ENCODE measurements around the gene REPS2.

The REPS2 gene

DNA sequence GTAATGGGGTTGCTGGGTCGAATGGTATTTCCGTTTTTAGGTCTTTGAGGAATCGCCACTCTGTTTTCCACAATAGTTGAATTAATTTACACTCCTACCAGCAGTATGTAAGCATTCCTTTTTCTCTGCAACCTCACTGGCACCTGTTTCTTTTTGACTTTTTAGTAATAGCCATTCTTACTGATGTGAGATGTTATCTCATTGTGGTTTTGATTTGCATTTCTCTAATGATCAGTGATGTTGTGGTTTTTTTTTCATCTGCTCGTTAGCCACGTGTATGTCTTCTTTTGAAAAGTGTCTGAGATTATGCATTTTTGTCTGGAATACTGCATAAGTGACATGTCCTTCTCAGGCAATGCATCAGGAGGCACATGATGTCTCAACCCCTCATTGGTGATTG lies 28.8 kb downstream of the REPS2 start:
- in situ Hi-C loops (cut with MboI; ENCODE audit: low sequenced_read_pairs) = no loop called here
- no peaks in the 10 kb centered on the region for H3K27me3 ChIP-seq (ENCODE audit: low read depth)
- peaks cover 7% of the 10 kb centered on the region; the same call in 1 of the 2 replicates for H3K4me1 ChIP-seq
- no peak overlapping the region for H3K4me3 ChIP-seq
- H3K9me3 ChIP-seq = no peaks in the 10 kb centered on the region
- no peaks in the 10 kb centered on the region for H3K36me3 ChIP-seq (replicated peaks)
- DNase-seq (ENCODE audit: low spot score in 2 of 2) = peak in 1 of 2 experiments; percentile 15

DNA sequence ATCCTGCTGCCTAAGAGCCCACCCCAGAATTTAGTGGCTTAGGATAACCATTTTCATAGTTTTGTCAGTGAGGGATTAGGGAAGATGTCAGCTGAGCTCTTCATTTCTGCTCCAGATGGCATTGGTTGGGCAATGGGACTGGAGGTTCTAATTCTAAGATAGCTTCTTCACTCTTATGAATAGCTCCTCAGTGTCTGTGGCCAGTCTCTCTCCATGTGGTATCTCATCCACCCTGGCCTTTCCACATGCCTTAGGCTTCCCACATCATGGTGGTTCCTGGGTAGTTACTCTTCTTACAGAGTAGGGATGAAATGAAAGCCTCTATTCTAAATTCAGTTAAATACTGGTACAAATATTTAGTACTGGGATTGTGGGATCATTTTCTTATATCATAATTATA lies 31.3 kb downstream of the REPS2 start:
- Histone ChIP-seq H3K36me3 (replicated peaks) (no peaks in the 10 kb centered on the region), H3K4me3 (no peak overlapping the region), H3K4me1 (peaks cover 7% of the 10 kb centered on the region; the same call in 1 of the 2 replicates), H3K9me3 (no peaks in the 10 kb centered on the region), H3K27me3 (ENCODE audit: low read depth) (no peaks in the 10 kb centered on the region)
- in situ Hi-C loops (cut with MboI; ENCODE audit: low sequenced_read_pairs) = no loop called here
- DNase-seq (ENCODE audit: low spot score in 2 of 2) = no peak

DNA sequence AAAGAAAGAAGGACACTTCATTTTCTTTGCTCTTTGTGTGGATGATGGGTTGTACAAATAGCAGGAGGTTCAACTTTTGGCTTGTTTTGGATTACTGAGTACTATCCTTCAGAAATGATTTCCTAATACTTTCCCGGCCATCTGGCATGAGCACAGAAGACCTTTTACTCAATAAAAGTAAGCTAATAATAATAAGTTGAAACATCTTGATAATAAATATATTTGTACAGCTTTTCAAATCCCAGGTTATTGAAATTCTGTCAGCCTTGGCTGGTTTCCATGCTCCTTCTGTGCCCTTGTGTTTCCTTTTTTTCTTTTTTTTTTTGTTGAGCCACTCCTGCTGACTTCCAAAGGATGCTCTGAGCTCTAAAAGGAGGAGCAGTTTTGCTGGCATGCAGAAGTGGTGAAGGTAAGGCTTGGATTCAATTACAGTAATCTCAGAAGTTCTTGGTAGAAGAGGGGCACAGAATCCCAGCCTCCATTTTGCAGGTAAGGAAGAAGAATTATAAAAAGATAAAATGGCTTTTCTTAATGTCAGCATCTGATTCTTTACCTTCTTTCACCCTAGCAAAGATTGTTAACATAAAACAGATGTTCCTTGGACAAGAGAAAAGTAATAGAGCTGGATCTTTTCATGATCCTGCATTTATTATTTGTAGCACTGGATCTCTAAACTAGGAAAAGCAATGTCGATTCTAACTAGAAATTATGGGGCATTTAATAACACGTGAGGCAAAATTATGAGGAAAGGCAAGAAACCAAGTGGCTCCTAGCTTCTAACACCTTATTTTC lies 31.9 kb downstream of the REPS2 start:
- H3K4me1 ChIP-seq = peaks cover 7% of the 10 kb centered on the region; the same call in 1 of the 2 replicates
- in situ Hi-C loops (cut with MboI; ENCODE audit: low sequenced_read_pairs) = no loop called here
- DNase-seq (ENCODE audit: low spot score in 2 of 2) = no peak
- H3K4me3 ChIP-seq = no peak overlapping the region
- H3K27me3 ChIP-seq (ENCODE audit: low read depth) = no peaks in the 10 kb centered on the region
- no peaks in the 10 kb centered on the region for H3K36me3 ChIP-seq (replicated peaks)
- H3K9me3 ChIP-seq = no peaks in the 10 kb centered on the region

DNA sequence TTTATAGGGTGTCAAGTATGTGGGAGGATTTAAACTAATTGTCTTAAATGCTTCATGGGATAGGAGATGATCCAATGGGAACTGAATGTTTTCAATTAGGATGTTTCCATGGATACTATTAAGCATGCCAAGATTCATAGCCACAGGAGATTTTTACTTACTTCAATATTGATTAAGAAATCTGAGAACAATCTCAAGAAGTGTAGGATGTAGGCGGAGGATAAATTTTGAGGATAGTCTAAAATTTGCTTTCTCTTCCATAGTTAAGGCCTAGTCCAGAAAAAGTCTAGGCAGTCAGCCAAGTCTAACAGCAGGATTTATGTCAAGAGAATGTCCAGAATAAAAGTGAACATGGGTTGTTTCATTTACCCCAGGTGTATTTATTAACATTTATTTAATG lies 32.8 kb downstream of the REPS2 start:
- Histone ChIP-seq H3K4me1 (peaks cover 7% of the 10 kb centered on the region; the same call in 1 of the 2 replicates), H3K27me3 (ENCODE audit: low read depth) (no peaks in the 10 kb centered on the region), H3K36me3 (replicated peaks) (no peaks in the 10 kb centered on the region), H3K9me3 (no peaks in the 10 kb centered on the region), H3K4me3 (no peak overlapping the region)
- no peak for DNase-seq (ENCODE audit: low spot score in 2 of 2)
- in situ Hi-C loops (cut with MboI; ENCODE audit: low sequenced_read_pairs) = no loop called here

DNA sequence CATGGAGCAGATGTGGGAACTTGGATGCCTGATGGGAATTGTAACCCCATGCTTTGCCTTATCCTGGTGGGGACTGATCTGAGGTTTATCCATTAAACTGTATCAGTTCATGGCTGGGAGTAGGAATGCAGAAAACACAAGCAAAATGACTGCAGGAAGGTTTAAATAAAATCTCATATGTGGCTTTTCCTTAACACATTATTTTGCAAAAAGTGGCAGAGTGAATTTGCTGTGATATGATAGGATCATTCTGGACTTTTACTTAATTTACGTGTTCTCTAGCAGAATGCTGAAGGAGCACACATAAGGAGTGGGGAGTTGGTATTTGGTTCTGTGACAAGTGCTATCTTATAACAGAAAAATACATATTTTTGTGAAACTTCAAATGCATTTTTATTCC lies 34.8 kb downstream of the REPS2 start:
- Histone ChIP-seq H3K27me3 (ENCODE audit: low read depth) (no peaks in the 10 kb centered on the region), H3K36me3 (replicated peaks) (no peaks in the 10 kb centered on the region), H3K4me1 (no peaks in the 10 kb centered on the region), H3K9me3 (no peaks in the 10 kb centered on the region), H3K4me3 (no peak overlapping the region)
- in situ Hi-C loops (cut with MboI; ENCODE audit: low sequenced_read_pairs) = no loop called here
- DNase-seq (ENCODE audit: low spot score in 2 of 2) = no peak

DNA sequence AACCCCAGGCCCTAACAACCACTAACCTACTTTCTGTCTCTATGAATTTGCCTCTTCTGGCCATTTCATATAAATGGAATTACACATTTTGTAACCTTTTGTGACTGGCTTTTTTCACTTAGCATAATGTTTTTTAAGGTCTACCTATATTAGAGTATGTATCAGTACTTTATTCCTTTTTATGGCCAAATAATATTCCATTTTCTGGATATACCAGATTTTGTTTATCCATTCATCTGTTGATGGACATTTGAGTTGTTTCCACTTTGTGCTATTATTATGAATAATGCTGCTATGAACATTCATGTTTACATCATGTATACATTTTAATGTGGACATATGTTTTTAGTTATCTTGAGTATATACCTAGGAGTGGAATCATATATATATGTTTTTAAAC lies 35.5 kb downstream of the REPS2 start:
- H3K4me3 ChIP-seq = no peak overlapping the region
- no peaks in the 10 kb centered on the region for H3K4me1 ChIP-seq
- DNase-seq (ENCODE audit: low spot score in 2 of 2) = no peak
- no peaks in the 10 kb centered on the region for H3K9me3 ChIP-seq
- in situ Hi-C loops (cut with MboI; ENCODE audit: low sequenced_read_pairs) = no loop called here
- no peaks in the 10 kb centered on the region for H3K36me3 ChIP-seq (replicated peaks)
- no peaks in the 10 kb centered on the region for H3K27me3 ChIP-seq (ENCODE audit: low read depth)

DNA sequence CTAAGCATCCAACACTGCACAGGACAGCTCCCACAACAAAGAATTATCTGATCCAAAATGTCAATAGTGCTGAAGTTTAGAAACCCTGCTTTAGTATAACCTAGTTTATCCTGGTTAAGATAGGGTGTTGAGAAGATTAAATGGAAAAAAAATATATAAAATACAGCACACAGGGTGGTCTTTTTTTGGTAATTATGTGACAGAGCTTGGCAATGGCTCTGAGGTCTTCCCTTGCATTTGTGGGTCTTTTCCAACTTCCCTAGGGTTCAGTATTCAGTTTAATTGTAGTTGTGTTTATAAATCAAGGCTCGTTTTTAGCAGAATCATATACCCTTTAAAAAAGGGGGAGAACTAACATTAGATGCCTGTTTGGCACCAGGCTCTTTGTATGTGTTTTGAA lies 36.6 kb downstream of the REPS2 start:
- Histone ChIP-seq H3K36me3 (replicated peaks) (no peaks in the 10 kb centered on the region), H3K4me1 (no peaks in the 10 kb centered on the region), H3K27me3 (ENCODE audit: low read depth) (no peaks in the 10 kb centered on the region), H3K9me3 (no peaks in the 10 kb centered on the region), H3K4me3 (no peak overlapping the region)
- no peak for DNase-seq (ENCODE audit: low spot score in 2 of 2)
- in situ Hi-C loops (cut with MboI; ENCODE audit: low sequenced_read_pairs) = no loop called here

DNA sequence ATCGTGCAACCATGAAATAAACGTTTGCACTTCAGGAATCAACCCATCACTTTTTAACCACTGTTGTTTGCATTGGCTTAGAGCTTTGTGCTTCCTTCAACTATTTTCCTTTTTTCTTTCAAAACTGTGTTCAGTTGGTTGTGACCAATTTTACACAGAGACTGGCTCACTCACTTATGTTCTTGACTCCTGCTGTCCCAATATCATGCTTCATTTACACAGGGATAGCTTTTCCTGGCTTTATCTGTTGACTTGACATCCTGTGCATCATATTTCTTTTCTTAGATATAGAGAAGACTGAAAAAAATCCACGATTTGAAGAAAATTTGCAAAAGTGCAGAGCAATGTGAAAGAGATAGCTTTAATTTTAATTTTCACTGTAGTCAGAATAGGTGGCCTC lies 38.8 kb downstream of the REPS2 start:
- no peaks in the 10 kb centered on the region for H3K27me3 ChIP-seq (ENCODE audit: low read depth)
- in situ Hi-C loops (cut with MboI; ENCODE audit: low sequenced_read_pairs) = no loop called here
- no peak overlapping the region for H3K4me3 ChIP-seq
- no peak for DNase-seq (ENCODE audit: low spot score in 2 of 2)
- no peaks in the 10 kb centered on the region for H3K9me3 ChIP-seq
- H3K36me3 ChIP-seq (replicated peaks) = no peaks in the 10 kb centered on the region
- H3K4me1 ChIP-seq = no peaks in the 10 kb centered on the region

DNA sequence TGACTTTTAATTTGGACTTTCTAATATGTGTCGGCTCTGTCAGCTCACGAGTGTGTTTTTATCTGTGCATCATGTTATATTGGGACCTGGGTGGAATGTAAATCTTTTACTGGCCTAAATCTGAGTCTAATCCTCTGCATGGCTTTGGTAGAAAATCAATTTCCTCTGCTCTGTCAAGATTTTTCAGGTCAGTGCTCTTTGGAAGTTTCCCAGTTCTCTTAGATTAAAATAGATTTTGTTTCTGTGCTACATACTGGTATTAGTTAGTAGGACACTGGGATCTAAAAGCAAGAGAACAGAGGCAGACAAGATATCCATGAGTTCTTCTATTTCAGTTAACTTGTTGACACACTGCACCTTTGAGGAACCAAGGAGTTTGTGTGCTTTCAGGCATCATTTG lies 39.7 kb downstream of the REPS2 start:
- Histone ChIP-seq H3K4me1 (no peaks in the 10 kb centered on the region), H3K4me3 (no peak overlapping the region), H3K9me3 (no peaks in the 10 kb centered on the region), H3K27me3 (ENCODE audit: low read depth) (no peaks in the 10 kb centered on the region), H3K36me3 (replicated peaks) (no peaks in the 10 kb centered on the region)
- in situ Hi-C loops (cut with MboI; ENCODE audit: low sequenced_read_pairs) = no loop called here
- DNase-seq (ENCODE audit: low spot score in 2 of 2) = no peak

DNA sequence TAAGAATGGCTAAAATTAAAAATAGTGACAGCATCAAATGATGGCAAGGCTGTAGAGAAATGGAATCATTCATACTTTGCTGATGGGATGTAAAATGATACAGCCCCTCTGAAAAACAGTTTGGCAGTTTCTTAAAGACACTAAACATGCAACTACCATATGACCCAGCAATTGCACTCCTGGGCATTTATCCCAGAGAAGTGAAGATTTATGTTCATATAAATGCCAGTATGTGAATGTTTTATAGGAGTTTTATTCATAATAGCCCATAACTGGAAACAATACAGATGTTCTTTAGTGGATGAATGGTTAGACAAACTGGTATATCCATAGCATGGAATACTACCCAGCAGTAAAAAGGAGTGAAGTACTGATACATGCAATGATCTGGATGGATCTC lies 43.3 kb downstream of the REPS2 start:
- Histone ChIP-seq H3K4me1 (no peaks in the 10 kb centered on the region), H3K4me3 (no peak overlapping the region), H3K27me3 (ENCODE audit: low read depth) (no peaks in the 10 kb centered on the region), H3K9me3 (no peaks in the 10 kb centered on the region), H3K36me3 (replicated peaks) (no peaks in the 10 kb centered on the region)
- in situ Hi-C loops (cut with MboI; ENCODE audit: low sequenced_read_pairs) = no loop called here
- no peak for DNase-seq (ENCODE audit: low spot score in 2 of 2)

DNA sequence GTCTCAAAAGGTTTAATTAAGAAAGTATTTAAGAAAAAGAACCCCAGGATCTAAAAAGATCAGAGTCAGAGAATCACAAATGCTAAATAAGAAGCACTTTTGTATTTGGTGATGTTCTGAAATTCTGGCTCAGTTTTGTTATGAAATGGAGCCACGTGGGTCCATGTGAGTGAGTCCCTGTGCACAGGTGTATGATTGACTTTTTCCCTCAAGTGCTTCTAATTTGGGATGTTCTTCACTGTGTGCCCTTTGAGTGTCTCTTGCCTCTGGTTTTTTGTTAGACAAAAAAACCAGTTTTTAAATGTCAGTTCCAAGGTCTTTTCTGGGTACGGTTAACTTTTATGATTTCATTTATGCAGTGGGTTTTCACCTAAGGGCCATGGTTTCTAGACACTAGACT lies 44.4 kb downstream of the REPS2 start:
- no peak for DNase-seq (ENCODE audit: low spot score in 2 of 2)
- no peaks in the 10 kb centered on the region for H3K36me3 ChIP-seq (replicated peaks)
- H3K9me3 ChIP-seq = no peaks in the 10 kb centered on the region
- in situ Hi-C loops (cut with MboI; ENCODE audit: low sequenced_read_pairs) = no loop called here
- H3K4me3 ChIP-seq = no peak overlapping the region
- H3K27me3 ChIP-seq (ENCODE audit: low read depth) = no peaks in the 10 kb centered on the region
- H3K4me1 ChIP-seq = no peaks in the 10 kb centered on the region

DNA sequence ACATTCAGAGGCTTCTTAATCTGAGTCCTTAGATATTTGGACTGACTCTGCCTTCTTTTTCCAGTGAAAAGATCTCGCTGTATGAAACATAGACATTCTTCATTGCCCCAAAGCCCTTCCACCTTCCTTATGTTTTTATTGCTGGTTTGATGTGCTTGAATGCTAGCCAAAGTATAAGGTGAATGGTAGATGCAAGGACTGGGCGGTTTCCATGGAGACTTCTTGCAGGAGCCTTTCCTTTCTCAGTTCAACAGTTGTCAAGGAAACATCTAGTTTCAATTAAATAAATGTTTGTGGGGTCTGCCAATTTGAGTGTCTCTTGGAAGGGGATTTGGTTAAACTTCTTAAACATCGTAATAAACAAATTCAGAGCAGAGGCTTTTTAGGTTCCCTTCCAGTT lies 46.0 kb downstream of the REPS2 start:
- Histone ChIP-seq H3K36me3 (replicated peaks) (no peaks in the 10 kb centered on the region), H3K4me3 (no peak overlapping the region), H3K4me1 (no peaks in the 10 kb centered on the region), H3K9me3 (no peaks in the 10 kb centered on the region), H3K27me3 (ENCODE audit: low read depth) (no peaks in the 10 kb centered on the region)
- in situ Hi-C loops (cut with MboI; ENCODE audit: low sequenced_read_pairs) = no loop called here
- no peak for DNase-seq (ENCODE audit: low spot score in 2 of 2)

DNA sequence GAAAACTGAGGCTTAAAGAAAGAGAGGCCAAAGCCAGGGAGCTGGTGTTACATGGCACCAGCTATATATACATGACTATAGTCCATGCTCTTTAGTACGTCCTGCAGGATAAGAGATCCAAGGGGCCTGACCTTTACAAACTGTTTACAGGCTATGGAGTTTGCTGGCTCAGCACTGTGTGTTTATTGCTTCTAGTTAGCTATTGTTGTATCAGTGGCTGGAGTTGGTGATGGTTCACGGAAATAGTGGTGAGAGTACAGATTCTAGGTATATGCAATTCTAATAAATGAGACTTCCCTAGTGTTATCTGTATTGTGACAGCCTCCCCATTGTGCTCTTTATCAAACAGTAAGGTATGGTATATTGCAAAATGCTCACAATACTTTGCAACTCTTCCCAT lies 46.5 kb downstream of the REPS2 start:
- Histone ChIP-seq H3K9me3 (no peaks in the 10 kb centered on the region), H3K27me3 (ENCODE audit: low read depth) (no peaks in the 10 kb centered on the region), H3K36me3 (replicated peaks) (no peaks in the 10 kb centered on the region), H3K4me1 (no peaks in the 10 kb centered on the region), H3K4me3 (no peak overlapping the region)
- in situ Hi-C loops (cut with MboI; ENCODE audit: low sequenced_read_pairs) = no loop called here
- no peak for DNase-seq (ENCODE audit: low spot score in 2 of 2)

DNA sequence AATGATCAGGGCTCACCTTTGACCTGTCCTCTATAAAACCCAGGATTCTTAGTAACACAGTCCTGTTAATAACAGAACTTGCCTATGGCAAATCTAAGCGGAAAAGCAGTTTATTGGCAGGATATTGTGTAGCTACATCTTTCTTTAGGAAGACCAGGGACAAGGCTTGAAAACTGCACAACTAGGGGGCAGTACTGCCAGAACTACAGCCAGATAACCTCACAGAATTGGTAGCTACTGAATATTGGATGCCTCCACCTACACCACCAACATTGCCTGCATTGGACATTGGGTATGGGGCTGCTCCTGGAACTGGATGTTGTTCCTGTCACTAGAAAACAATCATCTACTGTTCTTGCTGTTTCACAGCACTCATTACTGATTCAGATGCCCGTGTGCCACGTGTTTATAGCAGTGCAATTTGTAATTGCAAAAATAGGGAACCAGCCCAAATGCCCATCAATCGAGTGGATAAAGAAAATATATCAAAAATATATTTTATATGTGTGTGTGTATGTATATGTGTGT lies 47.4 kb downstream of the REPS2 start:
- H3K27me3 ChIP-seq (ENCODE audit: low read depth) = no peaks in the 10 kb centered on the region
- H3K36me3 ChIP-seq (replicated peaks) = no peaks in the 10 kb centered on the region
- H3K4me1 ChIP-seq = no peaks in the 10 kb centered on the region
- no peak overlapping the region for H3K4me3 ChIP-seq
- in situ Hi-C loops (cut with MboI; ENCODE audit: low sequenced_read_pairs) = no loop called here
- peak in 1 of 2 experiments; percentile 21 for DNase-seq (ENCODE audit: low spot score in 2 of 2)
- H3K9me3 ChIP-seq = no peaks in the 10 kb centered on the region

DNA sequence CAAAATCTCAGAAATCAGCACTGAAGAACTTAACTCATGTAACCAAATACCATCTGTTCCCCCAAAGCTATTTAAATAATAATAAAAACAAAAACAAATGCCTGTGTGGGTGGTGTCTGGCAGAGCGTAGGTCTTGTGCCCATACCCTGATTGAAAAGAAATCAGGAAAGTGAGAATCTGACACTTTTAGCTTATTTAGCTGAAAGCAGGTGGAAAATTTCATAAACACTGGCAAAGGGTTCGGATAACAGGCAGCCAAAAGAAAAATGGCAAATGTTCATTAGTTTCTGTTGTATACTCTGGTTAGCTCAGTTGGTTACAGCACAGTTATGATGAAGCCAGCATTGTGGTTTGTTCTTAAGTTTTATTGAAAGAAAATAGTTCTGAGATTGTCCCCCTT lies 48.3 kb downstream of the REPS2 start:
- in situ Hi-C loops (cut with MboI; ENCODE audit: low sequenced_read_pairs) = no loop called here
- Histone ChIP-seq H3K4me1 (no peaks in the 10 kb centered on the region), H3K4me3 (no peak overlapping the region), H3K9me3 (no peaks in the 10 kb centered on the region), H3K27me3 (ENCODE audit: low read depth) (no peaks in the 10 kb centered on the region), H3K36me3 (replicated peaks) (no peaks in the 10 kb centered on the region)
- DNase-seq (ENCODE audit: low spot score in 2 of 2) = no peak
